ENCODE results near the gene VPS37D. TPM values are rescaled to one million over a fixed set of nuclear protein-coding genes. Genes with fewer than 3 reads are reported as not detected.
A peak's percentile ranks its signal among the peaks of the same experiment; 100 is the strongest.
"Not testable (repeated sequence)": the region's sequence is repeated elsewhere in the genome, so short reads cannot be mapped to it uniquely, and the experiment has no call there.

VPS37D gene
- total RNA-seq, 4 donors from 2014 or later = 1.1 to 6.3 (median 5.0) TPM; not detected in 1

- H3K27ac ChIP-seq = no peak overlapping the region
- TF ChIP-seq CTCF (IDR thresholded peaks at IDR 0.05) = no peak
- TF ChIP-seq POLR2A (IDR thresholded peaks at IDR 0.05) = no peak
- no peaks in the 10 kb centered on the region for H3K36me3 ChIP-seq
These were observed 45.1 kb downstream of the VPS37D start for GRCh38 chr7:73712773-73713172.

GRCh38 chr7:73713319-73713718 lies 45.7 kb downstream of the VPS37D start:
- H3K27ac ChIP-seq, H3K27me3 ChIP-seq, H3K9me3 ChIP-seq, DNase-seq, H3K36me3 ChIP-seq, H3K4me3 ChIP-seq: not testable (repeated sequence)
- peaks cover 0 to 30% (median 5%) of the 10 kb centered on the region in 4 donors for H3K4me1 ChIP-seq

More at GRCh38 chr7:73712773-73713172, 45.1 kb downstream of the VPS37D start:
- H3K4me1 ChIP-seq = peaks cover 0 to 25% (median 2%) of the 10 kb centered on the region in 4 donors
- H3K27me3 ChIP-seq = no peaks in the 10 kb centered on the region
- no peak overlapping the region for H3K4me3 ChIP-seq
- no peak for DNase-seq
- no peaks in the 10 kb centered on the region for H3K9me3 ChIP-seq

- H3K4me3 ChIP-seq = no peak overlapping the region
- H3K9me3 ChIP-seq = no peaks in the 10 kb centered on the region
- peak overlapping the region in 1 of 4 donors; percentile 14 for H3K27ac ChIP-seq
- H3K27me3 ChIP-seq = no peaks in the 10 kb centered on the region
- H3K4me1 ChIP-seq = peaks cover 0 to 43% (median 13%) of the 10 kb centered on the region in 4 donors
- TF ChIP-seq CTCF (IDR thresholded peaks at IDR 0.05) (peak in 1 of 6 experiments; percentile 8), POLR2A (IDR thresholded peaks at IDR 0.05) (no peak)
- H3K36me3 ChIP-seq = no peaks in the 10 kb centered on the region
- peak in 1 of 3 donors; percentile 66 for DNase-seq
These were observed 48.2 kb downstream of the VPS37D start for GRCh38 chr7:73715648-73716317.

GRCh38 chr7:73716318-73716890 lies 48.8 kb downstream of the VPS37D start:
- Histone ChIP-seq H3K9me3 (no peaks in the 10 kb centered on the region), H3K27me3 (no peaks in the 10 kb centered on the region), H3K4me3 (no peak overlapping the region), H3K27ac (peak overlapping the region in 1 of 4 donors; percentile 14), H3K4me1 (peaks cover 0 to 43% (median 13%) of the 10 kb centered on the region in 4 donors), H3K36me3 (no peaks in the 10 kb centered on the region)
- TF ChIP-seq CTCF (IDR thresholded peaks at IDR 0.05) = no peak
- no peak for TF ChIP-seq POLR2A (IDR thresholded peaks at IDR 0.05)
- DNase-seq = no peak

- no peak for TF ChIP-seq CTCF (IDR thresholded peaks at IDR 0.05)
- TF ChIP-seq POLR2A (IDR thresholded peaks at IDR 0.05) = no peak
- no peak overlapping the region for H3K27ac ChIP-seq
These were observed 49.6 kb downstream of the VPS37D start for GRCh38 chr7:73717025-73717807.

More at GRCh38 chr7:73717025-73717807, 49.6 kb downstream of the VPS37D start:
- H3K4me1 ChIP-seq = peaks cover 0 to 43% (median 13%) of the 10 kb centered on the region in 4 donors
- H3K36me3 ChIP-seq = no peaks in the 10 kb centered on the region
- H3K27me3 ChIP-seq = no peaks in the 10 kb centered on the region
- no peaks in the 10 kb centered on the region for H3K9me3 ChIP-seq
- no peak overlapping the region for H3K4me3 ChIP-seq
- no peak for DNase-seq
